GM12878 (cell line): Measurements from ENCODE around the gene NPRL2. TPM values are rescaled to one million over a fixed set of nuclear protein-coding genes. Genes with fewer than 3 reads are reported as not detected.

ENCODE experiments used
- ATAC-seq: fragments of 200-7000 bp; cut with Tn5 transposase; 3 replicates; pipeline ENCODE4 v1.9.1; 2020; ENCODE audit warnings: mild to moderate bottlenecking, moderate library complexity
- BruUV-seq: library from RNA; stranded (reverse); fragments of 400-500 nt; replicated peaks from 2 replicates; lab custom pipeline; 2021; lab: Mats Ljungman, UMichigan
- CTCF ChIA-PET: fragments of 300-600 bp; sonication (Branson Sonifier 250); formaldehyde crosslinking; extraction: SDS; loops from one replicate; lab custom pipeline; 2021; ENCODE audit warnings: inconsistent platforms; lab: Yijun Ruan, JAX
- POLR2A ChIA-PET: fragments of 350-600 bp; formaldehyde crosslinking; extraction: SDS; loops from one replicate; lab custom pipeline; 2021; ENCODE audit warnings: inconsistent platforms; lab: Charles Lee
- RAD21 ChIA-PET: fragments of 300-600 bp; sonication (Branson Sonifier 250); formaldehyde crosslinking; loops from one replicate; lab custom pipeline; 2023; ENCODE audit warnings: antibody characterized with exemption; ENCODE audit not compliant: unreplicated experiment; lab: Charles Lee
- SMC1A ChIA-PET: fragments of 300-600 bp; sonication (Branson Sonifier 250); formaldehyde crosslinking; loops from one replicate; lab custom pipeline; 2023; ENCODE audit not compliant: unreplicated experiment, uncharacterized antibody; lab: Charles Lee
- DNase-seq: peaks from one replicate; pipeline ENCODE4 v3.0.0-alpha.2; 2011; ENCODE audit warnings: low read depth, low spot score
- FAIRE-seq: peaks from 3 replicates; lab custom pipeline; 2011; peaks lifted over from hg19 to GRCh38; lab: Jason Lieb, UNC
- H2AFZ ChIP-seq: 2 replicates; pipeline ENCODE4 v1.6.0; 2011; ENCODE audit warnings: low read depth, low read length, control low read depth; ENCODE audit not compliant: control insufficient read depth
- H3K27ac ChIP-seq: 2 replicates; pipeline ENCODE4 v1.5.1; 2011; ENCODE audit warnings: control low read depth; ENCODE audit not compliant: control insufficient read depth, insufficient read depth
- H3K27me3 ChIP-seq, 2 experiments: replicated peaks in 1 of 2; 2 replicates each; pipeline versions ENCODE4 v1.6.0 to v1.6.1; 2011; ENCODE audit warnings: low read length in 1 of 2; ENCODE audit not compliant: control insufficient read depth in 2 of 2, insufficient read depth in 2 of 2
- H3K36me3 ChIP-seq, 2 experiments: 2 replicates each; pipeline ENCODE4 v1.5.1; 2011; ENCODE audit warnings: low read length in 1 of 2; ENCODE audit not compliant: control insufficient read depth in 2 of 2, insufficient read depth in 2 of 2
- H3K4me1 ChIP-seq: 2 replicates; pipeline ENCODE4 v1.6.1; 2011; ENCODE audit warnings: mild to moderate bottlenecking, low read length, moderate library complexity, mixed read lengths; ENCODE audit not compliant: control insufficient read depth, insufficient read depth
- H3K4me2 ChIP-seq: 2 replicates; pipeline ENCODE4 v1.6.0; 2011; ENCODE audit warnings: control low read depth; ENCODE audit not compliant: control insufficient read depth, insufficient read depth
- H3K4me3 ChIP-seq: fragments of 200-600 bp; sonication (generic); 2 replicates; pipeline ENCODE4 v1.5.1; 2016
- H3K79me2 ChIP-seq: 2 replicates; pipeline ENCODE4 v1.6.0; 2011; ENCODE audit warnings: low read length; ENCODE audit not compliant: control insufficient read depth, insufficient read depth
- H3K9ac ChIP-seq: 2 replicates; pipeline ENCODE4 v1.8.0; 2011; ENCODE audit warnings: low read length, control low read depth, mixed read lengths; ENCODE audit not compliant: control insufficient read depth, insufficient read depth
- H3K9me3 ChIP-seq: replicated peaks from 3 replicates; pipeline ENCODE4 v1.5.1; 2011; ENCODE audit warnings: mild to moderate bottlenecking, low read length; ENCODE audit not compliant: control insufficient read depth, insufficient read depth
- H4K20me1 ChIP-seq: 2 replicates; pipeline ENCODE4 v1.6.0; 2011; ENCODE audit not compliant: control insufficient read depth, insufficient read depth
- MEF2B ChIP-seq: fragments of 450-650 bp; IDR thresholded peaks from 2 replicates; pipeline ENCODE4 v1.6.1; 2018; ENCODE audit warnings: mild to moderate bottlenecking, moderate library complexity; ENCODE audit not compliant: partially characterized antibody, poor library complexity, severe bottlenecking
- NR2F1 ChIP-seq: fragments of 450-650 bp; conservative IDR thresholded peaks from 2 replicates; pipeline ENCODE4 v1.6.1; 2017; ENCODE audit warnings: mild to moderate bottlenecking
- WGBS: methylation state at CpG from one replicate; pipeline ENCODE4 v1.1.6; 2016; ENCODE audit warnings: low lambda C conversion rate; ENCODE audit not compliant: insufficient replicate concordance, insufficient coverage; ENCODE audit errors: missing lambda C conversion rate; 5-methylcytosine and 5-hydroxymethylcytosine counted together
- in situ Hi-C: fragments of 300-500 bp; cut with MboI; formaldehyde crosslinking; loops from 9 replicates; pipeline ENCODE4 v1.14.3; 2018; ENCODE audit warnings: mixed read lengths
- intact Hi-C: fragments of 100-400 bp; cut with micrococcal nuclease; formaldehyde crosslinking; loops from one replicate; pipeline ENCODE4 v1.14.2; 2022; ENCODE audit not compliant: unreplicated experiment
- polyA plus RNA-seq, 11 experiments: library from polyadenylated mRNA; depleted of rRNA in 4 of 11; unstranded in 6 of 11; stranded (reverse) in 5 of 11; fragments of >200 nt; fragmentation: Nextera tagmentation in 4 of 11; fragmentation: Illumina TruSeq in 1 of 11; extraction: Ambion mirVana in 4 of 11; extraction: Trizol in 1 of 11; gene quantifications; 1 replicate in 1 of 11; 2 replicates in 10 of 11; pipeline versions ENCODE4 v1.2.1 to v1.2.3, GENCODE V29; 2011 to 2016; ENCODE audit warnings: inconsistent platforms in 2 of 11, missing spikeins in 2 of 11, low read depth in 1 of 11
- total RNA-seq, 4 experiments: library from RNA; depleted of rRNA in 3 of 4; stranded (reverse); fragments of >200 nt in 3 of 4; fragmentation: Illumina TruSeq in 1 of 4; extraction: Trizol in 1 of 4; gene quantifications; 2 replicates each; pipeline versions ENCODE4 v1.2.1 to v1.2.3, GENCODE V29; 2013 to 2021
- TF ChIP-seq, protein P1 (sequence below): fragments of 450-650 bp; formaldehyde crosslinking; IDR thresholded peaks from 2 replicates; pipeline ENCODE4 v1.4.0; 2020; ENCODE audit warnings: mild to moderate bottlenecking, moderate library complexity

Gene NPRL2
- total and polyA plus RNA-seq, 10 of the 15 experiments (the other 5 are each of a cell fraction or from before 2014, with no cell fraction given), result 17.8 to 54.2 (median 32.9) TPM

DNA sequence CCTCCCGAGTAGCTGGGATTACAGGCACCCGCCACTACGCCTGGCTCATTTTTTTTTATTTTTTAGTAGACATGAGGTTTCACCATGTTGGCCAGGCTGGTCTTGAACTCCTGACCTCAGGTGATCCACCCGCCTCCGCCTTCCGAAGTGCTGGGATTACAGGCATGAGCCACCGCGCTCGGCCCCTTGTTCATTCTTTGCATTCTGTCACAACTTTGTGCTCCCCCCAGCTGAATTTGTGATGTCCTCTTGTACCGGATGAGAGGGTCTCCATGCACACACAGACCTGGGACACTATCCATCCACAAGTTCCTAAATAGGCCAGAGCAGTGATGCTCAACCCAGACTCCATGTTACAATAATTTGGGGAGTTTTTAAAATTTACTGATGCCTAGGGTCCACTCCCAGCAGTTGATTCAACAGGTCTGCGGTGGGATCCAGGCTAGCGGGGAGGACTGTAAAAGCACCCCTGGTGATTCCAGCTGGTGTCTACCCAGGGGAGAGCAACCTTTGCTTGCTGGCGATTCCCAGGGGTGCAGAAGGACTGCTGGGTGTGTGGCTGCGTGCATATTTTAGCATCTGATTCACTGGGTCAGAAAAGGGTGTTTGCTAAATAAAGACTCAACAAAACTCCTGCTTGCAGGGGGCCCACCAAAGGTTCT, 11.0 kb downstream of the NPRL2 start:
- FAIRE-seq, result no peak
- ChIA-PET POLR2A (interaction anchor here (0.7 to 7.0 kb wide), 5 partner anchors 10 to 604 kb away, joined by 3 to 84 read pairs (median 27); partner anchors contain the start of genes CYB561D2, GNAI2, NPRL2 and TUSC2), SMC1A (interaction anchor here (0.7 to 1.6 kb wide), 3 partner anchors 10 to 469 kb away, joined by 3 to 8 read pairs (median 3); partner anchors contain the start of genes CYB561D2 and NPRL2), CTCF (interaction anchor here (1.1 to 10.5 kb wide), 4 partner anchors 9 to 41 kb away, joined by 4 to 72 read pairs (median 32); partner anchors contain the start of genes CYB561D2, HYAL2, HYAL3 and NAA80), RAD21 (no interaction called here)
- intact Hi-C loops, result loop anchor here (5.0 kb wide), 2 partner anchors 42 to 102 kb away; partner anchors contain the start of genes GNAI2, HYAL3 and NAA80
- TF ChIP-seq NR2F1 (0 out of 2 replicates have a peak, but pooled peaks have one; percentile 12), MEF2B (peak; percentile 25)
- TF ChIP-seq, protein P1, sequence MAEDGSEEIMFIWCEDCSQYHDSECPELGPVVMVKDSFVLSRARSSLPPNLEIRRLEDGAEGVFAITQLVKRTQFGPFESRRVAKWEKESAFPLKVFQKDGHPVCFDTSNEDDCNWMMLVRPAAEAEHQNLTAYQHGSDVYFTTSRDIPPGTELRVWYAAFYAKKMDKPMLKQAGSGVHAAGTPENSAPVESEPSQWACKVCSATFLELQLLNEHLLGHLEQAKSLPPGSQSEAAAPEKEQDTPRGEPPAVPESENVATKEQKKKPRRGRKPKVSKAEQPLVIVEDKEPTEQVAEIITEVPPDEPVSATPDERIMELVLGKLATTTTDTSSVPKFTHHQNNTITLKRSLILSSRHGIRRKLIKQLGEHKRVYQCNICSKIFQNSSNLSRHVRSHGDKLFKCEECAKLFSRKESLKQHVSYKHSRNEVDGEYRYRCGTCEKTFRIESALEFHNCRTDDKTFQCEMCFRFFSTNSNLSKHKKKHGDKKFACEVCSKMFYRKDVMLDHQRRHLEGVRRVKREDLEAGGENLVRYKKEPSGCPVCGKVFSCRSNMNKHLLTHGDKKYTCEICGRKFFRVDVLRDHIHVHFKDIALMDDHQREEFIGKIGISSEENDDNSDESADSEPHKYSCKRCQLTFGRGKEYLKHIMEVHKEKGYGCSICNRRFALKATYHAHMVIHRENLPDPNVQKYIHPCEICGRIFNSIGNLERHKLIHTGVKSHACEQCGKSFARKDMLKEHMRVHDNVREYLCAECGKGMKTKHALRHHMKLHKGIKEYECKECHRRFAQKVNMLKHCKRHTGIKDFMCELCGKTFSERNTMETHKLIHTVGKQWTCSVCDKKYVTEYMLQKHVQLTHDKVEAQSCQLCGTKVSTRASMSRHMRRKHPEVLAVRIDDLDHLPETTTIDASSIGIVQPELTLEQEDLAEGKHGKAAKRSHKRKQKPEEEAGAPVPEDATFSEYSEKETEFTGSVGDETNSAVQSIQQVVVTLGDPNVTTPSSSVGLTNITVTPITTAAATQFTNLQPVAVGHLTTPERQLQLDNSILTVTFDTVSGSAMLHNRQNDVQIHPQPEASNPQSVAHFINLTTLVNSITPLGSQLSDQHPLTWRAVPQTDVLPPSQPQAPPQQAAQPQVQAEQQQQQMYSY (CRISPR knock-in tag), result no peak
- no peak for DNase-seq
- Histone ChIP-seq H3K9me3 (no peaks in the 10 kb centered on the region), H3K27ac (peak overlapping the region; percentile 92), H2AFZ (0 out of 2 replicates have a peak overlapping the region, but pooled peaks have one; percentile 57), H3K79me2 (peaks cover 59% of the 10 kb centered on the region), H3K36me3 (no peaks in the 10 kb centered on the region; a peak in 2 of 4 replicates), H3K9ac (peak overlapping the region; percentile 86), H3K4me2 (peak overlapping the region; percentile 75), H4K20me1 (no peaks in the 10 kb centered on the region; the same call in 1 of the 2 replicates), H3K4me3 (peak overlapping the region; percentile 96), H3K4me1 (peaks cover 3% of the 10 kb centered on the region; the same call in 1 of the 2 replicates), H3K27me3 (no peaks in the 10 kb centered on the region)
- BruUV-seq, result no TSS peak
- 15% methylated on average over 14 of the region's 14 CpGs for WGBS
- in situ Hi-C loops, result loop anchor here (10.0 kb wide), 1 partner anchor 1055 kb away; the partner anchor contains the start of gene RBM15B
- ATAC-seq, result no peak
